ENCODE data around the gene DCUN1D1.
"Not testable (repeated sequence)": the region's sequence is repeated elsewhere in the genome, so short reads cannot be mapped to it uniquely, and the experiment has no call there.

Gene DCUN1D1

DNA sequence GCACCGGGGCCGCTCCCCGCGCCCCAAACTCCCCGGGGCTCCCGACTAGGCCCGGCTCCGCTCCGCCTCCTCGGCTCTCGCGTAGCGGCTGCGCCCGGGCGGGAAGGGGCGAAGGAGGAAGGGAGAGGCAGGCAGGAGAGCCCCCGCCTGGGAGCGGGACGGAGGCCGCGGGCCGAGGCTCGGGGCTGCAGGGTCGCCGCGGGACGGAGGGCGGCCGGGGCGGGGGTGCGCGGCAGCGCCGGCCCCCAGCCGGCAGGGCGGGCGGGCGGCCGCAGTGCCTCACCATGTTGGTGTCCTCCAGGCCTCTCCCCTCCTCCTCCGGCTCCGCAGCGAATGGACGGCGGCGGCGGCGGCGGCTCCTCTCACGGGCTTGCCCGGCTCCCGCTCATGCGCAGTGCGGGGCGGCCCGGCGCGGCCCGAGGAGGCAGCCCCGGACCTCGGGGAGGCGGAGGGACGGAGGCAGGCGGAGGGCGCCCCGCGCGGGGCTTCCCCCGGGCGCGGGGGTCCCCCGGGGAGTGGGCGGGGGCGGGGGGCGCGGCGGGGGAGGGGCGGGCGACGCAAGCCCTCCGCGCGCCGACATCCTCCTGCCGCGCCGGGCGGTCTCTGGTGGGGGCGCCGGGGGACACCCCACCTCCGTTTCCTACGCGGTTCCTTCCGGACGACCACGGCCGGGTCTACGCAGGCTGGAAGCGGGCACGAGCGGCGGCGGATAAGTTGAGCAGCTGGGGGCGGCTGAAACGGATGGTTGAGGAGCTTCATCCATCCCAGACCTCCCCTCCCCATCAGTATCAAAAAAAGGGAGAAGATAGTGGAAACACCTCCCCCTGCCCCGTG lies at the start of gene DCUN1D1:
Gene DCUN1D1 (minus strand): TSS at position 335 of the 834 bp plus-strand sequence. CDS start 49 bp downstream, at position 286.
- DNase-seq (ENCODE audit: low spot score), result peak; percentile 70

DNA sequence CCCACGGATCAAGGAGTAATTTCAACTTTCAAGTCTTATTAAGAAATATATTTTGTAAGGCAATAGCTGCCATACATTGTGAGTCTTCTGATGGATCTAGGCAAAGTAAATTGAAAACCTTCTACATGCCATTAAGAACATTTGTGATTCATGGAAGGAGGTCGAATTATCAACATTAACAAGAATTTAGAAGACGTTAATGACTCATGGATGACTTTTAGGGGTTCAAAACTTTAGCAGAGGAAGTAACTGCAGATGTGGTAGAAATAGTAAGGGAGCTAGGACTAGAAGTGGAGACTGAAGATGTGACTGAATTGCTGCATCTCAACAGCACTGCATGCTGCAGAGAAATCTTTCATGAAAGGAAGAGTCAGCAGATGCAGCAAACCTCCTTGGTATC lies 48.1 kb upstream of the DCUN1D1 start:
- DNase-seq (ENCODE audit: low spot score), result no peak

DNA sequence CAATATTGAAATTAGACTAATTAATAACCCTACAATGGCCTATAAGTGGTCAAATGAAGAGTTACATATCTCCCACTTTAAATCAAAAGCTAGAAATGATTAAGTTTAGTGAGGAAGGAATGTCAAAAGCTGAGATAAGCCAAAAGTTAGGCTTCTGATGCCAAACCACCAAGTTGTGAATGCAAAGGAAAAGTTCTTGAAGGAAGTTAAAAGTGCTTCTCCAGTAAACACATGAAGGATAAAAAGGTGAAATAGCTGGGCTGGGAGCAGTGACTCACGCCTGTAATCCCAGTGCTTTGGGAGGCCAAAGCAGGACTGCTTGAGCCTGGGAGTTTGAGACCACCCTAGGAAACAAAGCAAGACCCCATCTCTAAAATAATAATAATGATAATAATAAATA lies 46.9 kb upstream of the DCUN1D1 start:
- DNase-seq (ENCODE audit: low spot score), result no peak

DNA sequence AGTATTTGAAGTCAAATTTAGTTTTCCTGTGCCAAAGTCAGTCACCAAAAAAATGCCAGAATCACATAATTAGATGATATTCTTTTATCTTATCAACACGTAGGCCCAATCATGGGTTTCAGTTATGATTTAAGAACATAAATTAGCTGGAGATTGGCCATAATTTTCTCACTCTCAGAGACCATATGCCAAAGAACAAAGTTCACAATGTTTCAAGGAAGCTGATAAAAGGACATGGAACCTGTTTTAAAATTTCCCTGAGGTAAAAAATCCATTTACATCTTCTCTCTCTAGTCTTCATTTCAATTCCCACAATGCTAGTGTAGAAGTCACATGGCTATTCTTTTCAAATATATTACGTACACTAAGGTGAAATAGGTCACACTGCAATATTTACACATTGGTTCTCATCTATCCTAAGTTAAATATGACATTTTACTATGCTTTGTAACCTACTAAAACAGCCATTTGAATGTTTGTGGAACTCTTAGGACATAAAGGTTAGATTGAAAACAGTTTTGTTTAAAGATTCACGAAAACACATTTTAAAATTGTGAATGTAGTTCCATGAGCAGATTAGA lies 42.7 kb upstream of the DCUN1D1 start:
- DNase-seq (ENCODE audit: low spot score), result no peak

DNA sequence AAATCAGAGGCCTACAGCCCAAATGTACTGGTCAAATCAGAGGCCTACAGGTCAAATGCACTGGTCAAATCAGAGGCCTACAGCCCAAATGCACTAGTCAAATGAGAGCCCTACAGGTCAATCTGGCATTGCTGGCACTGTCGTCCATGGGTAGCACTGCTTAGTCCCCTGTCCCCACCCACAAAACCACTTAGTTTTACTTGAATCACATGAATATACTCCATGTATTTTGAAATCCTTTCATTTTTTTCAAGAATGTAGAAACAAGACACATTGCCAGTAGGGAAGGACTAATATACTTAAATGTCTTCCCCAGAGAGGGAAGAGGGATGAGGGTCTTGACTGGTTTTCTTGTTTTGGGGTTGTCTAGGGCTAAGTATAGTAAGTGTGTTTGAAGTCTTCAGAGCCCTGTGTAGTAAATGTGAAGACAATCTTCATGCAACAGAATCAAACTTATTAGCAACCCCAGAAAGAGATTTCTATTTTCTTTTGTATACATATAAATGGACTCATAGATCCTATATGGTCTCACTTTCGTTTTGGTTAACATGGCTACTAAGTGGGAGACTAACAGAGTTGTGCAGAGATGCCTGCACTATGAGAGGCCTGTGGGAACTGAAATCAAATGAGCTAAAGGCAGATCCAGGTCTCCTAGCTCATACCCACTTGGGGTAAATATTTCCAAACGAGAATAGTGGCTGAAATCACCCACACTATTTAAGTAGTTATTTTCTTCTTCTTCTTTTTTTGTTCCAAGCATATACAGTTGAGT lies 38.3 kb upstream of the DCUN1D1 start:
- no peak for DNase-seq (ENCODE audit: low spot score)

DNA sequence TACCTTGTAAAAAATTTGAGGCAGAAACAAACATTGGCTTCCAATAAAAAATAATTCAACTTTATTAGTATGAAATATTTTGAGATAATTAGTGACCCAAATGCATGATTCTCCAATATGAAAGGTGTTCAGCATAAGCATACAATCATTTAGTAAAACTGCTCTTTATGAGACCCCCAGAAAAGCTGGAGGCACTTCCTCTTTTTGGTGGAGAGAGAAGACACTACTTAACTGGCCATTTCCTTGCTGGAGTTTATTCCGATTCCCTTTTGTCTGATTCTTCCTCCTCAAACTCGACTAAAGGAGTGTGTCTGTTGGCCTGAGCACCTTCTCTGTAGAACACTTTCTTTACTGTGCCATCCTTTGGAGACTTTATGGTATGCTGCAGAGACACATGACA lies 34.8 kb upstream of the DCUN1D1 start:
- no peak for DNase-seq (ENCODE audit: low spot score)

DNA sequence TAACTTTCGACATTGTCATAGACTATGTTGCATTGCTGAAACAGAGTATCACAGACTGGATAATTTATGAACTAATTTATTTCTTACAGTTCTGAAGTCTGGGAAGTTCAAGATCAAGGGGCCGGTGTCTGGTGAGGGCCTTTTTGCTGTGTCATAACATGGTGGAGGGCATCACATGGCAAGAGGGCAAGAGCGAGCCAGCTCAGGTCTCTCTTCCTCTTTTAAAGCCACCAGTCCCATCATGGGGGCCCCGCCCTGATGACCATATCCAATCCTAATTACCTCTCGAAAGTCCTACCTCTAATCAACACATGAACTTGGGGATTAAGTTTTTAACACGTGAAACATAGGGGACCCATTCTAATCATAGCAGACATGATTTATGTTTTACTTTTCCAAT lies 33.5 kb upstream of the DCUN1D1 start:
- no peak for DNase-seq (ENCODE audit: low spot score)

DNA sequence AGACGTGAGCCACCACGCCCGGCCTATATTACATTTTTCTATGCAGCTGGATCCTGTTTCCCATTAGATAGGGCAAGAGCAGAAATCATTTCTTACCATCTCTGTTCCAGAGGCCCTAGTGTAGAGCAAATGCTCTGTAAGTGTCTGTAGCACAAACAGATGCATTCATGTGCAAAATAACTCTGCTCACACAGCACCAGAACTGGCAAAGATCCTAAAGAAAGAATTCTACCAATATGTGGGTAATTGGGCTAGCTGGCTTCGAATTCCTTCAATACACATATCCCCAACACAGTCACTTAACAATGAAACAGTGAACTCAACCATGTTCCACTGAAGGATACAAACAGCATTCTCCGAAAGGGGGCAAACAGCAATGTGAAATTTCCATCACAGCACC lies 32.7 kb upstream of the DCUN1D1 start:
- DNase-seq (ENCODE audit: low spot score), result no peak

DNA sequence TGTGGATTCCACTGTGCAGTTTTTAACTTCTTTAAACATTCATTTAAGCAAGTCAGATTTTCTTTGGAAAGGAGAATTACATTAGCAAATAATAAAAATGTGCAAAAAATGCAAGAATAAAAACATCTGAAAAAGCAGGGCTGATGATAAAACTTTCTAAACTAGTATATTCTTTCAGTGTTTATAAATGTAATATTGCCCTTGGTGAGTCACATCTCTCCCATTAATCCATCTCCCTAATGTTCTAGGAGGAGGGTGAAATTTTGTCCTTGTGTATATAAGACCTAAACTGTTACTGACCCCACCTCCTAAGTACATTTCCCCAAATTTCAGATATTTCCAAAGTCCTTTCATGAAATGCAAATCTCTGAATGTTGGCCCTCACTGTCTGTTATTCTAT lies 28.5 kb upstream of the DCUN1D1 start:
- DNase-seq (ENCODE audit: low spot score), result no peak

DNA sequence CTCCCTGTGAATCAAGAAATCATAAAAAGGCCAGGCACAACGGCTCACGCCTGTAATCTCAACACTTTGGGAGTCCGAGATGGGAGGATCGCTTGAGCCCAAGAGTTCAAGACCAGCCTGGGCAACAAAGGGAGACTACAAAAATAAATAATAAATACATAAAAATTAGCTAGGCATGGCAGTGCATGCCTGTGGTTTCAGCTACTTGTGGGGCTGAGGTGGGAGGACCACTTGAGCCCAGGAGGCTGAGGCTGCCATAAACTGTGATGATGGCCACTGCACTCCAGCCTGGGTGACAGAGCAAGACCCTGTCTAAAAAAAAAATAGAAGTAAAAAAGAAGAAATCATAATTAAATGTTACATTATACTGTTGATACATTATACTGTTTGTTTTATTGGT lies 28.0 kb upstream of the DCUN1D1 start:
- no peak for DNase-seq (ENCODE audit: low spot score)

DNA sequence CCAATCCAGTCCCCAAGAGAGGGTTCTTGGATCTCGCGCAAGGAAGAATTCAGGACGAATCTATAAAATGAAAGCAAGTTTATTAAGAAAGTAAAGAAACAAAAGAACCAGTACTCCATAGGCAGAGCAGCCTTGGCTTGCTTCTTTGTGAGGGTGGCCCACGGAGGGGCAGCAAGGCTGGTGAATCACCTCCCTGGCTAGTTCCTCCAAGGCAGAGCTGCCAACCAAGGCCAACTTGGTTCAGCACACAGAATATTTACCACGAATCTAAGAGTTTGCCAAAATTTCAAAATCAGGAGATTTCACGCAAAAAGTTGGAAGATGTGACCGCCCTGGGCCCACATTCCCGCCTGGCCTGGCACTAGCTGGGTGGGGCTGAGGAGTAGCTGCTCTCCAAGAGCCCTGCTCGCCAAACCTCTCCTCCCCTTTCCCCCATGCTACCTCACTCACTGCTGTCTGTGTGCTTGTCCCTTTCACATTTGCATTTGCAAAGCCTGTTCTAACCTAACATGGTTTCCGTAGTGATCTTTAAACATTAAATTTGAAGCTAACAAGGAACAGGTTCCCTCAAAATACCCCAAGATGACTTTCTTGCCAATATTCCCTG lies 26.2 kb upstream of the DCUN1D1 start:
- no peak for DNase-seq (ENCODE audit: low spot score)

DNA sequence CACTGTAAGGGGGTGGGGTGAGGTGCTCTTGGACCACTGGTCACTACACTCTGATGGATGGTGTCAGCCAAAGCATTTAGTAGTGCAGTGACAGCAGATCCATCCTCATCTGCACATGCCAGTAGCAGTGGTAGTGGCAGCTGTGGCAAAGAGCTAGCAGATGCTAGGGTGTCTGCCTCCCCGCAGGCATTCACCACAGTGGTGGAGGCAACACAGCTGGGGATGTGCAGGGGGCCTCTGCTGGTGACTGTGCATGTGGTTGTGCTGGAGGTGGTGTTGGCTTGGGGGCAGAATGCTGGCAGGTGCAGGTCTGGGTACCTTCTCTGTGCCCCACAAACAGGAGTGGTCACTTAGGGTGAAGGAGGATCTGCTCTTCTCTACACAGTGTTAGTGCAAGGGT lies 19.4 kb upstream of the DCUN1D1 start:
- no peak for DNase-seq (ENCODE audit: low spot score)

DNA sequence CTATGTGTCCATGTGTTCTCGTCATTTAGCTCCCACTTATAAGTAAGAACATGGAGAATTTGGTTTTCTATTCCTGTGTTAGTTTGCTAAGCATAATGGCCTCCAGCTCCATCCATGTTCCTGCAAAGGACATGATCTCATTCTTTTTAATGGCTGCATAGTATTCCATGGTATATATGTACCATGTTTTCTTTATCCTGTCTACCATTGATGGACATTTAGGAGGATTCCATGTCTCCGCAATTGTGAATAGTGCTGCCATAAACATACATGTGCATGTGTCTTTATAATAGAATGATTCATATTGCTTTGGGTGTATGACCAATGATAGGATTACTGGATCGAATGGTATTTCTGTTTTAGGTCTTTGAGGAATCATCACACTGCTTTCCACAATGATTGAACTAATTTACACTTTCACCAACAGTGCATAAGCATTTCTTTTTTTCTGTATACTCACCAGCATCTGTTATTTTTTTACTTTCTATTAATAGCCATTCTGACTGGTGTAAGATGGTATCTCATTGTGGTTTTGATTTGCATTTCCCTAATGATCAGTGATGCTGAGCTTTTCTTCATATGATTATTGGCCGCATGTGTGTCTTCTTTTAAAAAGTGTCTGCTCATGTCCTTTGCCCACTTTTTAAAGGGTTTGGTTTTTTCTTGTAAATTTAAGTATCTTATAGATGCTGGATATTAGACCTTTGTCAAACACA lies 13.3 kb upstream of the DCUN1D1 start:
- not testable (repeated sequence) for DNase-seq (ENCODE audit: low spot score)

DNA sequence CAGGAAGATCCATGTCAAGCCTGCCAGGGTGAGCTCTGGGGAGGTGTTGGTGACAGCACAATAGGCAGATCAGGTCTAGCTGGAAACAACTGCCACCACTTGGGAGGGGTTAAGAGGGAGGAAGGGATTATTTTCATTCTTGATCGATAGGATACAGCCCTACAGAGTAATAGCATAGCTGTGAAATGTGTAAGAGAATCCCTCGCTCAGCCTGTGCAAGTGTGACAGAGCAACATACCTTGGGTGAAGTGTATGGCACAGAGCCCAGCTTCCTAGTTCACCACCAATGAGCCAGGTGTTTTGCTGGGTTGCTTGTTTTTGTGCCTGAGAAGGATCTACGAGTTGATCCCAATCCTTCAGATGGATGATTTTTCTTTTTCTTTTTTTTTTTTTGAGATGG lies 9.2 kb upstream of the DCUN1D1 start:
- no peak for DNase-seq (ENCODE audit: low spot score)

DNA sequence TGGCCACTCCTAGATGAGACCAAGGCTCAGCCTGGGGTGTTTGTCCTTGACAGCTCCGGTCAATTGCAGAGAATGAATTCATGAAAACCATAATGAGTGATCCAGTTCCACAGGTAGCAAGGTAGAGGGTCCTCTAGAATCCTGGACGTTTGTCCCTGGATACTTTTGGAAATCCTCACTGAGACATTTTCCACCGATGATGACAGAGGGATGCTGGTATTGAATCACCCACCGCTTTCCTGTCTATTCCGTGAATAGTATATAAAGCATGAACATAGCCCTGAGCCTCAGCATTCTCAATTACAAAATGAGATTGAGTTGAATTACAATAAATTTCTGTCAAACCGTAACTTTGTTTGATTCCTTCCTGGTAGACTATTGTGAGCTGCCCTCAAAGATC lies 5.7 kb upstream of the DCUN1D1 start:
- DNase-seq (ENCODE audit: low spot score), result no peak

DNA sequence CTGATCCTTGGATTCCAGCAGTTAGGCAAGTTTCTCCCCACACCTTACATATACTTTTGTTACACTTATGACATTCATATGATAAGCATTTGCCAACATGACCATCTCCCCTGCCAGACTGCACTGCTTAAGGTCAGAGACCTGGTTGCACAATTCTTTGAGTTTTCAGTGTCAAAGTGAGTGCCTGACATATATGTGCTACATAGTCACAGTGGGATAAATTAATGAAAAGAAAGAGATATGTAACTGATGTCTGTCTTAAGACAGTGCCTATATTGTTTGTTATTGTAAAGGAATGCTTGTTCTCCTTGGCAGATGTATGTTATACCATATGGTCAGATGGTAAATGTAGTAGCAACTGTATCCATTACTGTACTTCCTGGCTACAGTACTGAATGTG lies 3.5 kb upstream of the DCUN1D1 start:
- no peak for DNase-seq (ENCODE audit: low spot score)

DNA sequence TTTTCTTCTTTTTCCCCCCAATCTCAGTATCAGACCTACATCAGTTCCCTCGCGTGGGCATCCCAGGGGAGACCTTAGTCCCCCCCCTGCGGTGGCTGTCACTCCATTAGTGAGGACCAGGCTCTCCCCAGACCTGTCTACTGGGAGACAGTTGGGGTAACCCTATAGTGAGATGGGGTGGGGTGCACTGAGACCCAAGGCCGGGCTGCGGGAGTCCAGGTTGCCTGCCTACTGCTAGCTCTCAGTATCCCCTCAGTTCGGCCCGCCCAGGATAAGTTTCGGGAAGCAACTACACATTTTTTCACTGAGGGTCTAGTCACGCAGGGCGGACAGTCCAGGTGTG lies 671 bp upstream of the DCUN1D1 start:
- no peak for DNase-seq (ENCODE audit: low spot score)

DNA sequence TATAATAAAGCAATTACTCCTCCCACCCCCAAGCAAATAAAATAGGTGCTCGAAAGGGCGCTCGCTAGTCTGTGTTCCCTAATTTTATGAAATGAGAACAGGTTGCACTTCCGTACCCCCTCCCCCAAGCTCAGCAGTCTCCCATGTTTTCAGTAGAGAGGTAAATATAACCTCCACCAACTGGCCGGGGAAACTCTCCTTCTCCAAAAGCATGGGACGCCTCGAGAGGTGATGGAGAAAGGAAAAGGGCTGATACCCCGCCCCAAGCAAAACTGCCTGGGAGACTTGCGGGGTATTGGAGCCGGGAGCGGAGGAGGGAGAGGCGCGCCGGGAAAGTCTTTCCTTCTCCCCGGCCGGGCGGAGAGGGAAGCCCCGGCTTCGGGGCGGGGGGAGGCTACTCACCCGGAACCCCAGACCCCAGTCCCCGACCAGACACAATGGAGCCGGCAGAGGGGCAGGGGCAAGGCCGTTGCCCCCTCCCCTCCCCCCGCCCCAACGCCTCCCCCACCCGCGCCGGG lies 605 bp downstream of the DCUN1D1 start:
- DNase-seq (ENCODE audit: low spot score), result no peak

DNA sequence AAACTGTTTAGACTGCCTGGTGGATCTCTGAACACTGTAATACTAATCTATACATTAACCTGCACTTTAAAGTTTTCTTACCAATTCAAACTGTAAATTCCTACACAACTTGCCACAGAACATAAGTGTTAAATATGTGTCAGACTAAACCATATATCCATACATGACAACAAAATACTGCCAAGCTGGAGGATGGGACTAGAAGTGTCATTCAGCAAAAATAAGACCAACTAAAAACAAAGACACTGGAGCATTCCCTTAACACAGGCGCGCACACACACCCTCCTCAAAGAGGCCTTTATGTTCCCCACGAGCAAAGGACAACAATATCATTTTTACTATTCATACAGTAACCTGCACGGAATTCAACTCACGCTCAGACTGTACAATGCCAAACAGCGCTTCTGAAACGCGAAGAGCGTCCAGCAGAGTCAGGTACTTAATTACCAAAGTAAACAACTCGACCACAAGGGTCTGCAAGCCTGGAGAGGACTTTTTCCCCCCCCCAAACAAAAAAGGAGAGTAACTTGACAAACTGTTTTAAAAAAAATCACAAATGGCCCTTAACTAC lies 1.1 kb downstream of the DCUN1D1 start:
- no peak for DNase-seq (ENCODE audit: low spot score)

DNA sequence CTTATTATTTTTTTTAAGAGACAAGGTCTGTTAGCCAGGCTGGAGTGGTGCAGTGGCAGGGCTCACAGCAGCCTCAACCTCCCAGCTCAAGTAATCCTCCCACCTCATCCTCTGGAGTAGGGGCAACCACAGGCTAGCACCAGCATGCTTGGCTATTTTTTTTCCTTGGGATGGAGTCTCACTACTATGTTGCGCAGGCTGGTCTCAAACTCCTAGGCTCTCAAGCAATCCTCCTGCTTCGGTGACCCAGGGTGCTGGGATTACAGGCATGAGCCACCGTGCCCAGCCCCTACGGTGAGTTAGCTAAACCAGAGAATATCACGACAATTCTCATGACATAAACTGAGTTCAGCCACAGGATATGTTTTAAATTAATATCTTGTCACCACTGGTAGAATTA lies 2.0 kb downstream of the DCUN1D1 start:
- DNase-seq (ENCODE audit: low spot score), result no peak

DNA sequence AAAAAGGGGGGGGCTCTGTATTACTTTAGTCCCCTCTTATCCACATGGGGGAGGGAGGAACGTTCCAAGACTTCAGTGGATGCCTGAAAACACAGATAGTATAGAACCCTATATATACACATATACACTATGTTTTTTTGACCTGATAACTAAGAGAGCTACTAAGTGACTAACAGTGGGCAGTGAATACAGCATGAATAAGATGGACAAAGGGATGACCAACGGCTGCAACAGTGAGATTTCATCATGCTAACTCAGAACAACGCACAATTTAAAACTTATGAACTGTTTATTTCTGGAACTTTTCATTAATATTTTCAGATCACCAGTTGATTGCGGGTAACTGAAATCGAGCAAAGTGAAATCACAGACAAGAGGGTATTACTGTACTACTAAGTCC lies 7.3 kb downstream of the DCUN1D1 start:
- DNase-seq (ENCODE audit: low spot score), result no peak

DNA sequence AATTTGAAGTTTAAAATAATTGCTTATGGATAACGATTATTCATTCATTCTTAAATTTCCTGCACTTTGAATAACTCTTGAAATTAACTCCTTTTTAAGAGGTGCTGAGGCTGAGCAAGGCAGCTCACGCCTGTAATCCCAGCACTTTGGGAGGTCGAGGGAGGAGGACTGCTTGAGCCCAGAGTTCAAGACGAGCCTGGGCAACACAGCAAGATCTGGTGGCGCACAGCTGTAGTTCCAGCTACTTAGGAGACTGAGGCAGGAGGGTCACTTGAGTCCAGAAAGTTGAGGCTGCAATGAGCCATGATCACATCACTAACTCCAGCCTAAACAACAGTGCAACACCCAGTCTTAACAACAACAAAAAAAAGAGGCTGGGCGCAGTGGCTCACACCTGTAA lies 8.0 kb downstream of the DCUN1D1 start:
- DNase-seq (ENCODE audit: low spot score), result no peak

Data from kidney capillary endothelial cell (primary cell).